ENCODE results near the gene ZNF609.
"Not testable (repeated sequence)": the region's sequence is repeated elsewhere in the genome, so short reads cannot be mapped to it uniquely, and the experiment has no call there.

ZNF609 gene

DNA sequence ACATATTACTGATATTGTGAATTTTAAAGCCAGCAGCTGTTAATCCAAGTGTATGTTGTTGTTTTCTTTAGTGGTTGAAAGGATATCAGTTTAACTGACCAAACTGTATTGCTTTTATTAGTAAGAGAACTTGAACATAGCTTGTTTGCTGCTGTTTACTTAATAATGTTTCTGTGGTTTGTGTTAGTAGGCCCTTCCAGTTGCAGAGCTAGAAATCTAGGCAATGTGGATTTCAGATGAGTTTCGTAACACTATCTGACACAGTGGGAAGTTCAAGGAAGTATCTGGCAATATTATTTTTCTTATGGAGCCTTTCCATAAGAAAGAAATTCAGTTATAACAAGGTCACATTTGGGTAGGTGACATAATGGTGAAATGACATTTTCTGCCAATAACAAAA, 18.5 kb downstream of the ZNF609 start:
- no peak for DNase-seq (ENCODE audit: low spot score)
- TF ChIP-seq, protein P1, sequence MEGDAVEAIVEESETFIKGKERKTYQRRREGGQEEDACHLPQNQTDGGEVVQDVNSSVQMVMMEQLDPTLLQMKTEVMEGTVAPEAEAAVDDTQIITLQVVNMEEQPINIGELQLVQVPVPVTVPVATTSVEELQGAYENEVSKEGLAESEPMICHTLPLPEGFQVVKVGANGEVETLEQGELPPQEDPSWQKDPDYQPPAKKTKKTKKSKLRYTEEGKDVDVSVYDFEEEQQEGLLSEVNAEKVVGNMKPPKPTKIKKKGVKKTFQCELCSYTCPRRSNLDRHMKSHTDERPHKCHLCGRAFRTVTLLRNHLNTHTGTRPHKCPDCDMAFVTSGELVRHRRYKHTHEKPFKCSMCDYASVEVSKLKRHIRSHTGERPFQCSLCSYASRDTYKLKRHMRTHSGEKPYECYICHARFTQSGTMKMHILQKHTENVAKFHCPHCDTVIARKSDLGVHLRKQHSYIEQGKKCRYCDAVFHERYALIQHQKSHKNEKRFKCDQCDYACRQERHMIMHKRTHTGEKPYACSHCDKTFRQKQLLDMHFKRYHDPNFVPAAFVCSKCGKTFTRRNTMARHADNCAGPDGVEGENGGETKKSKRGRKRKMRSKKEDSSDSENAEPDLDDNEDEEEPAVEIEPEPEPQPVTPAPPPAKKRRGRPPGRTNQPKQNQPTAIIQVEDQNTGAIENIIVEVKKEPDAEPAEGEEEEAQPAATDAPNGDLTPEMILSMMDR (conservative IDR thresholded peaks at IDR 0.05; ENCODE audit: low read depth), result no peak
- ChIA-PET CTCF (interaction anchor here (0.6 kb wide), 1 partner anchor 14 kb away, joined by 4 read pairs; no protein-coding TSS in a partner anchor), POLR2A (ENCODE audit: low non-redundant PET) (no interaction called here)
- H3K27ac ChIP-seq, result no peak overlapping the region

DNA sequence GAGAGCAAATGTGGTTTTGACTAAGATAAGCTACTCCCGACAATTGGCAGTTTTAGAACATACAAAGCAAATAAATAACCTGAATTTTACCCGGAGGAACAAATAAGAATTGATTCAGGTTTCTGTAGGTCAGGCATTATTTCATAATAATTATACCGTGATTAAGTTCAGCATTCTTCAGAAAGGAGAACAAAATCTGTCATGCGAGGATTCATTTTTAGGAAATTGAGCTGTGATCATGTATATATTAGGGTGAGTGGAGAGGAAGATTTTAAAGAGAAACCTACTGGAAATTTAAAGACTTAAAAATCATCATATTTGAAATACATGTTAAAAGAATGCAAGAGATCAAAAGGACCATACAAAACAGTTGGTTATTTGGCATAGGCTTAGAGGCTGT, 20.5 kb downstream of the ZNF609 start:
- no peak for DNase-seq (ENCODE audit: low spot score)
- no peak overlapping the region for H3K27ac ChIP-seq
- ChIA-PET CTCF (no interaction called here), POLR2A (ENCODE audit: low non-redundant PET) (no interaction called here)
- TF ChIP-seq, protein P1 (conservative IDR thresholded peaks at IDR 0.05; ENCODE audit: low read depth), result no peak

DNA sequence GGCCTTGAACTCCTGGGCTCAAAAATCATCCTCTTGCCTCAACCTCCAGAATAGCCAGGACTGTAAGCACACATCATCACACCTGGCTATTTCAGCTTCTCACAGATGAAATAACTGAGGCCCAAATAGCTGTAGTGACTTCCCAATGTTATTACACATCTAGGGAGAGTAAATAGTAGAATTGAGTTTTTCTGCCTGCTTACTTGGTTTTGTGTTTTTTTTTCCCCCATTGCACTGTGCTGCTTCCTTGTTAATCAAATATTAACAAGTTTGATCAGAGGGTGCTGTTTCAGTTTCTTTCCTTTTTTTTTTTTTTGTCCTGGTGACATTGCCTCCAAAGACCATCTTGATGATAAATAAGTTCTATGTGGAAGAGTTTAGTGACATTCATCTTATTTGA, 23.4 kb downstream of the ZNF609 start:
- no peak overlapping the region for H3K27ac ChIP-seq
- CTCF ChIA-PET, result interaction anchor here (0.5 kb wide), 1 partner anchor 55 kb away, joined by 3 read pairs; no protein-coding TSS in a partner anchor
- no peak for DNase-seq (ENCODE audit: low spot score)
- TF ChIP-seq, protein P1 (conservative IDR thresholded peaks at IDR 0.05; ENCODE audit: low read depth), result no peak
- POLR2A ChIA-PET (ENCODE audit: low non-redundant PET), result no interaction called here

DNA sequence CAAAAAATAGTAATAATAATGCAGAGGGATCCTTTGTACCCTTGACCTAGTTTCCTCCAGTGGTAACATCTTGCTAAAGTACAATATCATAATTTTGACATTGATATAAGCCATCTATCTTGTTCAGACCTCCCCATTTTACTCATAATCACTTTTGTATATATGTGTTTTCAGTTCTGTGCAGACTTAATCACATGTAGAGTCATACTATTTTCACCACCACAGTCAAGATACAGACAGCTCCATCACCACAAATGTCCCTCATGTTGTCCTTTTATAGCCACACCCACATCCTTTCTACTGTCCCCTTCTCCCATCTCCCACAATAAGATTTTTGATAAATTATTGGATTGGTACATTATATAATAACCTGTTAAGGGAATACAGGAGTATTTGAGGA, 25.4 kb downstream of the ZNF609 start:
- ChIA-PET POLR2A (ENCODE audit: low non-redundant PET) (no interaction called here), CTCF (interaction anchor here (0.7 kb wide), 1 partner anchor 461 kb away, joined by 4 read pairs; no protein-coding TSS in a partner anchor)
- DNase-seq (ENCODE audit: low spot score), result no peak
- no peak overlapping the region for H3K27ac ChIP-seq
- TF ChIP-seq, protein P1 (conservative IDR thresholded peaks at IDR 0.05; ENCODE audit: low read depth), result no peak

DNA sequence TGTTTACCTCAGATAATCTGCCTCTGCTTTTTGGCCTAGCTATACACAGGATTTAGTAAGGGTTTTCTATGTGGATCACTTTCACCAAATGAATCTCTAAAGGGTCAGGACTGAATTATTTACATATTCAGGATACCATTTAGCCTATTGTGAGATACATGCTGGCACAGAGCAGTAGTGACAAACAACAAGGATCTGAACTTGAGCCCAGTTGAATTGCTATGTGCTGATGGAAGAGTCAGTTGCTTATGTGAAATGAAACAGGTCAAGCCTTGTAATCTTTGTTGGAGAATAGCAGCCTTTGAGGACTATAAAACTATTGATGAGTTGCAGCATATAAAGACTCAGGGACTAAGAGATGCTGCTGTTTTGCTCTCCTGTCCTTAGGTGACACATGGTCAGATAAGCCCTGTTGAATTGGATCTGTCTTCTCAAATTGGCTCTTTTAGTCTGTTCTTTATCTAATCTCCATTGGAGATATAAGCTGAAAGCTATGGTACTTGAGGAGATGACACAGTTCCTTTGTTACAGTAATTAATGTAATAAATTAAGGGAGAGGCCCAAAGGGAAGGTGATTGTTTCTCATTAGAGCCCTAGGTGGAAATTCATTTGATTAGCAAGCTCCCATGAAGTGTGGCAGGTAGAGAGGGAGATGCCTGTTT, 30.4 kb downstream of the ZNF609 start:
- DNase-seq (ENCODE audit: low spot score), result no peak
- POLR2A ChIA-PET (ENCODE audit: low non-redundant PET), result no interaction called here
- CTCF ChIA-PET, result no interaction called here
- no peak overlapping the region for H3K27ac ChIP-seq
- TF ChIP-seq, protein P1 (conservative IDR thresholded peaks at IDR 0.05; ENCODE audit: low read depth), result no peak

DNA sequence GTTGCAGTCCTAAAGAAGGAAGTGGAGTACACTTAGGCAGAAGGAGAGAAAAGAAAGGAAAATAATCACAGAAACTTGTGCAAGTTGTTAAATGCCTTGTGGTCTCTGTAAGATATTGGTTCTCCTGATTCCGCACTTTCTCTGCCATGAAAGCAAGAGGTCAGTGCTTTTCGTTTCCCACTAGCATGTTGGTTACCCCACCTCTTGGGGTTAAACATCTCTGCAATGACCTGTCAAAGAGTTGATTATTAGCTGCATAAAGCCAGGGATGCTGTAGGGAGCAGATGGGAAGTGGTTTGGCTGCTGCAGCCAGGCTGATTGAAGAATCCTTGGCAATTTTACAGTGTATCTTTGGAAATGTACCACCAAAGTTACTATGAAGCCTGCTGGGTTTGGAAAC, 33.3 kb downstream of the ZNF609 start:
- H3K27ac ChIP-seq, result no peak overlapping the region
- POLR2A ChIA-PET (ENCODE audit: low non-redundant PET), result no interaction called here
- no peak for DNase-seq (ENCODE audit: low spot score)
- CTCF ChIA-PET, result interaction anchor here (0.7 kb wide), 1 partner anchor 32 kb away, joined by 3 read pairs; no protein-coding TSS in a partner anchor
- TF ChIP-seq, protein P1 (conservative IDR thresholded peaks at IDR 0.05; ENCODE audit: low read depth), result no peak

DNA sequence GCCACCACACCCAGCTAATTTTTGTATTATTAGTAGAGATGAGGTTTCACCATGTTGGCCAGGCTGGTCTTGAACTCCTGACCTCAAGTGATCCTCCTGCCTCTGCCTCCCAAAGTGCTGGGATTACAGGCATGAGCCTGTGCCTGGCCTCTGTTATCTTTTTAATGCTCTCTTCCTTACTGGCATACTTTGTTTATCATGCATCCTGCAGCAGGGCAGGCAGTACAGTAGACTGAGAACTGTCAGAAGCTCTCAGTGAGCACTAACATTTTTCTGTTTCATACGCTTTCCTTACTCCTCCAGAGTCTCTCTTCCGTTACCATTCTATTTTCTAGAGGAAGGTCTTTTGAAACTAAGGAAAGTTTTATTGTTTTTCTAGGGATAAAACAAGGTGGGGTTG, 35.6 kb downstream of the ZNF609 start:
- CTCF ChIA-PET, result not testable (repeated sequence)

More for the DNA sequence above, 35.6 kb downstream of the ZNF609 start:
- H3K27ac ChIP-seq; POLR2A ChIA-PET (ENCODE audit: low non-redundant PET); DNase-seq (ENCODE audit: low spot score): not testable (repeated sequence)

Measured in RWPE1 (cell line).